Lower lobe of right lung (tissue), 2 donors: ENCODE measurements around the gene PSMC3IP. TPM values are rescaled to one million over a fixed set of nuclear protein-coding genes. Genes with fewer than 3 reads are reported as not detected.

Experiments used
- ATAC-seq, 2 donors: fragments of 200-7000 bp; cut with Tn5 transposase; one replicate each; pipeline ENCODE4 v1.9.1; 2020 to 2022; ENCODE audit warnings: mild to moderate bottlenecking in 2 of 2, moderate library complexity in 2 of 2
- DNase-seq: peaks from one replicate; pipeline ENCODE4 v3.0.0-alpha.2; 2020
- H3K27ac ChIP-seq: fragments of 200-600 bp; one replicate; pipeline ENCODE4 v1.8.0; 2022
- H3K27me3 ChIP-seq: fragments of 200-600 bp; one replicate; pipeline ENCODE4 v1.8.0; 2022; ENCODE audit warnings: low read depth
- H3K36me3 ChIP-seq: fragments of 200-600 bp; one replicate; pipeline ENCODE4 v1.8.0; 2022; ENCODE audit warnings: mild to moderate bottlenecking
- H3K4me1 ChIP-seq: fragments of 200-600 bp; one replicate; pipeline ENCODE4 v1.8.0; 2022
- H3K4me3 ChIP-seq: fragments of 200-600 bp; one replicate; pipeline ENCODE4 v1.8.0; 2022; ENCODE audit warnings: mild to moderate bottlenecking
- H3K9me3 ChIP-seq: fragments of 200-600 bp; one replicate; pipeline ENCODE4 v1.8.0; 2022
- CTCF ChIP-seq: fragments of 200-600 bp; IDR thresholded peaks from one replicate; pipeline ENCODE4 v1.8.0; 2022; ENCODE audit warnings: antibody characterized with exemption, mild to moderate bottlenecking
- intact Hi-C: fragments of 100-400 bp; cut with DNase I; formaldehyde crosslinking; loops from one replicate; pipeline ENCODE4 v1.11.0; 2022
- total RNA-seq: library from RNA; stranded (reverse); fragmentation: NEBNext Ultra II Directional; extraction: Animal tissue kit (Norgen Biotek cat#: 25700); gene quantifications from one replicate; pipeline ENCODE4 v1.2.1, GENCODE V29; 2021
- donor health status: DM: no; HTN: yes; CAD: no; lungs with severe emphysema.

Gene PSMC3IP
- total RNA-seq, 1 donor from 2014 or later = 4.8 TPM

- TF ChIP-seq CTCF = no peak
- Histone ChIP-seq H3K9me3 (no peaks in the 10 kb centered on the region), H3K4me3 (no peak overlapping the region), H3K4me1 (peaks cover 24% of the 10 kb centered on the region), H3K27me3 (no peaks in the 10 kb centered on the region), H3K36me3 (peaks cover 48% of the 10 kb centered on the region), H3K27ac (no peak overlapping the region)
- intact Hi-C loops = no loop called here
- DNase-seq (no peak), ATAC-seq (no peak)
These were observed 39.6 kb downstream of the PSMC3IP start for GRCh38 chr17:42537826-42538451.

GRCh38 chr17:42537156-42537805 is 40.2 kb downstream of the PSMC3IP start:
- Histone ChIP-seq H3K27me3 (no peaks in the 10 kb centered on the region), H3K4me1 (peaks cover 24% of the 10 kb centered on the region), H3K36me3 (peaks cover 42% of the 10 kb centered on the region), H3K9me3 (no peaks in the 10 kb centered on the region), H3K4me3 (peak overlapping the region; percentile 70), H3K27ac (peak overlapping the region; percentile 83)
- intact Hi-C loops = no loop called here
- ATAC-seq (peak in 1 of 2 donors; percentile 1), DNase-seq (no peak)
- TF ChIP-seq CTCF = no peak

GRCh38 chr17:42536372-42537155 is 41.0 kb downstream of the PSMC3IP start:
- intact Hi-C loops = no loop called here
- Histone ChIP-seq H3K9me3 (no peaks in the 10 kb centered on the region), H3K27me3 (no peaks in the 10 kb centered on the region), H3K36me3 (peaks cover 35% of the 10 kb centered on the region), H3K4me1 (peaks cover 27% of the 10 kb centered on the region), H3K27ac (peak overlapping the region; percentile 83), H3K4me3 (peak overlapping the region; percentile 70)
- no peak for TF ChIP-seq CTCF
- ATAC-seq = peak; percentile 81 to 87
- DNase-seq = peak; percentile 92

GRCh38 chr17:42536048-42536371 is 41.5 kb downstream of the PSMC3IP start, which contains the start of gene NAGLU:
TSS of gene NAGLU (plus strand) at chr17:42536241. CDS start at chr17:42536273, 32 bp downstream.
- ATAC-seq (peak; percentile 94 to 95), DNase-seq (peak; percentile 98)
- Histone ChIP-seq H3K4me1 (peaks cover 31% of the 10 kb centered on the region), H3K4me3 (peak within 1 kb of the TSS; percentile 70), H3K9me3 (no peaks in the 10 kb centered on the region), H3K27ac (peak within 1 kb of the TSS; percentile 83), H3K36me3 (peaks cover 29% of the 10 kb centered on the region), H3K27me3 (no peaks in the 10 kb centered on the region)
- intact Hi-C loops = no loop called here
- no peak for TF ChIP-seq CTCF

- peaks cover 24% of the 10 kb centered on the region for H3K36me3 ChIP-seq
- TF ChIP-seq CTCF = no peak
- ATAC-seq (peak in 1 of 2 donors; percentile 6), DNase-seq (no peak)
- peak overlapping the region; percentile 70 for H3K4me3 ChIP-seq
- H3K9me3 ChIP-seq = no peaks in the 10 kb centered on the region
- intact Hi-C loops = no loop called here
- no peaks in the 10 kb centered on the region for H3K27me3 ChIP-seq
- H3K4me1 ChIP-seq = peaks cover 37% of the 10 kb centered on the region
- peak overlapping the region; percentile 83 for H3K27ac ChIP-seq
These were observed 42.1 kb downstream of the PSMC3IP start for GRCh38 chr17:42535155-42536047.
